HG02840 (cell line): Measurements from ENCODE around the gene DDX56.
"Not testable (repeated sequence)": the region's sequence is repeated elsewhere in the genome, so short reads cannot be mapped to it uniquely, and the experiment has no call there.

Experiments used
- ATAC-seq: cut with Tn5 transposase; IDR thresholded peaks from one replicate; pipeline ENCODE4 v1.9.1; 2021; ENCODE audit warnings: mild to moderate bottlenecking, moderate library complexity, moderate number of reproducible peaks; ENCODE audit not compliant: unreplicated experiment, low FRiP score

DDX56 gene

GRCh38 chr7:44564606-44565005, 9.1 kb downstream of the DDX56 start:
- ATAC-seq = no peak

GRCh38 chr7:44563171-44563679, 10.5 kb downstream of the DDX56 start:
- ATAC-seq = no peak

GRCh38 chr7:44562622-44562962, 11.1 kb downstream of the DDX56 start:
- ATAC-seq = not testable (repeated sequence)

GRCh38 chr7:44561962-44562621, 11.6 kb downstream of the DDX56 start:
- ATAC-seq = no peak

- no peak for ATAC-seq
Measured at GRCh38 chr7:44561481-44561880, 12.2 kb downstream of the DDX56 start.

DNA sequence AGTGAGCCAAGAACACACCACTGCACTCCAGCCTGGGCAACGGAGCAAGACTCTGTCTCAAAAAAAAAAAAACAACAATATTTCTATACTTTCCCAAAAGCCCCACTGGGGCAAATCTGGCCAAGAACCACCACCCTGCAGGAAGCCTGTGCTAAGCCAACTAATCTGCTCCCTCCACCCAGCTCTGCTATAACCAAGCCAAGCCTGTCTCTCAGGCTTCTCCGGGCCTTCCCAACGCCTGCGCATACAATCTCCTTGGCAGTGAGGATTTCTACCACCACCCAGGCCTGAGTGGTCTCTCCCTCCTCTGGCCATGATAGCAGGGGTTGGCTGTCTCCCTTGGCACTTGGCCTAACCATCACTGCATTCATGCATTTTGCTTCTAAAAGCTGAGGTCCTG, 14.2 kb downstream of the DDX56 start:
- no peak for ATAC-seq

DNA sequence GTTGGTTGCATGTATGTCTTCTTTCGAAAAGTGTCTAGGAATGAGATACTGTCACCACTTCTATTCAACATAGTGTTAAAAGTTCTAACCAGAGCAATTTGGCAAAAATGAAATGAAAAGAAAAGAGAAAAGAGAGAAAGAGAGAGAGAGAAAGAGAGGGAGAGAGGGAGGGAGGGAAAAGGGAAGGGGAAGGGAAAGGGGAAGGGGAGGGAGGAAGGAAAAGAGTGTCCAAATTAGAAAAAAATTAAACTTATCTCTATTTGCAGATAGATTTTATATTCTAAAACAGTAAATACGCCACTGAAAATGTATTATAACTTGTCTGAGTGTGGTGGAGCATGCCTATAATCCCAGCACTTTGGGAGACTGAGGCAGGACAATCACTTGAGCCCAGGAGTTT, 16.2 kb downstream of the DDX56 start:
- no peak for ATAC-seq

GRCh38 chr7:44555350-44555749, 18.4 kb downstream of the DDX56 start:
- no peak for ATAC-seq

- not testable (repeated sequence) for ATAC-seq
Measured at GRCh38 chr7:44552473-44553005, 21.2 kb downstream of the DDX56 start.

DNA sequence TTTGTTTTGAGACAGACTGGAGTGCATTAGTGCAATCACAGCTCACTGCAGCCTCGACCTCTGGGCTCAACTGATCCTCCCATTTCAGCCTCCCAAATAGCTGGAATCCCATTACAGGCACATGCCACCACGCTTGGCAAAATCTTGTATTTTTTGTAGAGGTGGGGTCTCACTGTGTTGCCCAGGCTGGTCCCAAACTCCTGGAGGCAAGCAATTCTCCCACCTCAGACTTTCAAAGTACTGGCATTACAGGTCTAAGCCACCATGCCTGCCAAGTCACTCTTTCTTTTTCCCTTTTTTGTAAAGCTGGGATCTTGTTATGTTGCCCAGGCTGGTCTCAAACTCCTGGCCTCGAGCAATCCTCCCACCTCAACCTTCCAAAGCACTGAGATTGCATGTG, 24.3 kb downstream of the DDX56 start:
- no peak for ATAC-seq

DNA sequence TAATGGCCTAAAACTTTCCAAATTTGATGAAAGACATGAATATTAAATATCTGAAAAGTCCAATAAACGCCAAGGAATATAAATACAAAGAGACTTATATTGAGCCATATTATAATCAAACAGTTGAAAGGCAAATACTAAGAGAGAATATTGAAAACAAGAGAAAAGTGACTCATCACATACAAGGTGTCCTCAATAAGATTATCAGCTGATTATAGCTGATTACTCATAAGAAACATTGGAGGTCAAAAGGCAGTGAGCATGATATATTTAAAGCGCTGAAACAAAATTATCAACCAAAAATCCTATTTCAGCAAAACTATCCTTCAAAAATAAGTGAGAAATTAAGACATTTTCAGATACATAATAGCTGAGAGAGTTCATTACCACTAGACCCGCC, 24.8 kb downstream of the DDX56 start:
- no peak for ATAC-seq

GRCh38 chr7:44547536-44548231, 26.0 kb downstream of the DDX56 start:
- no peak for ATAC-seq

GRCh38 chr7:44541876-44542610, 31.7 kb downstream of the DDX56 start:
- ATAC-seq = no peak

DNA sequence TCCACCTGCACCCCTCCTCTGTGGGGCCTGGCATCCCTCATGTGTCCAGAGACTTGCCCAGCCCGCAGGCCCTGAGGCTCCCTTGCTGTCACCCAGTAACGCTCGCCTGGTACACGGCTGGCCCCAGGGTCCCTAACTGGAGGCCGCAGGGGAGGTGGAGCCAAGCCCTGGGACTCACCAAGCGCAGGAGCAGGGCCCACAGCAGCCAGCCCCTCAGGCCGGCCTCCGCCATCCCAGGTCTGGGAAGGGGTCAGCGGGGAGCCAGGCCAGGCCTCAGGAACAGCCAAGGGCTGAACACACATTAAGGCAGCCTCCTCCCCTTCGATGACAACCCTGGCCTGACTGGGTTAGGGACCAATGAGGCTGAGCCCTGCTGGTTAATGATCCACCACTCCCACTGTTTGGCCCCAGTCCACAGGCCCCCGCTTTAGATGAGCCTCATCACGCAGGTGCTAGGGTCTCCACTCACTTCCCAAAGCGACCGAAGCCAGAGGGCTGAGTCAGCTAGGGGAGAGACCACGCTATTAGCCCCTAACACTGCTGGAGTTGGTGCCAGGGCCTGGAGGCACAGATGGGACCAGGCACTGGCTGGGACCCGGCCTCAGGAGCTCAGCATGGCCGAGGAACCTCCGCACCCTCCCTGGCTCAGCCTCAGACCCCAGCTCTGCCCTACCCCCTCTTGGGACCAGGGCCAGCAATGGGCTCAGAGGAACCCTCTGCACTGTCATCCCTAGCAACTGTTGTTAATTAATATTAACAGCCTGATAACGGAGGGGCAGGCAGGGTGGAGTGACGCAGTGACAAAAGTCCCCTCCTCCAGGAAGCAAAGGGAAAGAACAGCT, 32.5 kb downstream of the DDX56 start, which contains the start of gene NPC1L1:
Gene NPC1L1, minus strand, starts transcription at position 303 of the 842 bp plus-strand sequence. Its CDS starts 71 bp downstream, at position 232.
- no peak for ATAC-seq

DNA sequence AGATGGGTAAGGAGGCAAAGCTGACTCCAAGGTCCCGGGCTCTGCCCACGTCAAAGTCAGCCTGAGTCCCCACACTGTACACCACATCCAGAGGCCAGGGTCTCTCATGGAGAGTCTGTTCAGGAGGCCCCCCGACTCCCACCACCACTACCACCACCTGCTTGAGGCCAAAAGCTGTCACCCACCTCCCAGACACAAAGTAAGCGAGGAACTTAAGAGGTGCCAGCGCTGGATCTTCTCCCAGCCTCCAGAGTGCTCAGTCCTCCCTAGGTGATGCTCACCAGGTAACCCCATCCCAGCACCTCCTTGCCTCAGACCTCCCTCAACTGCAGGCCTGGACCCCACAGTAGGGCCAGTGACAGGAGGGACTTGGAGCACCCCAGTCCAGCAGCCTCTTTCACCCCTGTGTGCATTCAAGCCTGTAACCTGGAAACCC, 33.1 kb downstream of the DDX56 start:
- no peak for ATAC-seq

DNA sequence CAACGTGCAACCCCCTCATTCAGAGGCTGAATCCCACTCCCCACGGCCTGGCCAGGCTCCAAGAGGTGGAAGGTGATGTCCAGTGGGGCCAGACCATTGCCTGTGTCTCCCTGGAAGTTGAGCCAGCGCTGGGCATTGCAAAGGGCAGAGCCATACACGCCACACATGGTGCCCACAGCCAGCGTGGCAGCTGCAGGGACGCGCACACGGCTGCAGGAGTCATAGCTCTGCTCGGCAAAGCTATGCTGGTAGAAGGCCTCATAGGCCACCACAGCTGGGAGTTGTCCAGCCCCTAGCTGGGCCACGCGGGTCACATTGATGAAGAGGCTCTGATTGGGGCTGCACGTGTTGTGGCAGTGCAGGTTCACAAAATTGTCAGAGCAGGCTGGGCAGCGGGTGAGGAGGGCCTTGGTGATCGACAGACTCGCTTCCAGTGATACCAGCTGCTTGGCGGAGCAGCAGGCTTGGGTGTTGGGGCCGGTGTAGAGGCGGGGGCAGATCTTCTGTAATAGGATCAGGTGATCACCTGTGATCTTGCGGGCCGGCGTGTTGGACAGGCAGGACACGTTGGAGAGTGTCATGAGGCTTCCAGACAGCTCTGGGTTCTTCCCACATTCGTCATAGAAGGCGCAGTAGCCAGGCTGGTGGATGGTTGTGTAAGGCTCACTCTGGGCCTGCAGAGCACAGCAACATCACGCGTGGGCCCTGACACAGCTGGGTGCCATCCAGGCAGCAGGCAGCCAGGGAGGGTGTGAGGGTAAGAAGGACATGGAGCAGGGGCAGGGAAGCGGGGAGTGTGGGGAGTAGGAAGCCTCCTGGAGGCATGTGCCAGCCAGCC, 33.8 kb downstream of the DDX56 start:
- ATAC-seq = no peak

DNA sequence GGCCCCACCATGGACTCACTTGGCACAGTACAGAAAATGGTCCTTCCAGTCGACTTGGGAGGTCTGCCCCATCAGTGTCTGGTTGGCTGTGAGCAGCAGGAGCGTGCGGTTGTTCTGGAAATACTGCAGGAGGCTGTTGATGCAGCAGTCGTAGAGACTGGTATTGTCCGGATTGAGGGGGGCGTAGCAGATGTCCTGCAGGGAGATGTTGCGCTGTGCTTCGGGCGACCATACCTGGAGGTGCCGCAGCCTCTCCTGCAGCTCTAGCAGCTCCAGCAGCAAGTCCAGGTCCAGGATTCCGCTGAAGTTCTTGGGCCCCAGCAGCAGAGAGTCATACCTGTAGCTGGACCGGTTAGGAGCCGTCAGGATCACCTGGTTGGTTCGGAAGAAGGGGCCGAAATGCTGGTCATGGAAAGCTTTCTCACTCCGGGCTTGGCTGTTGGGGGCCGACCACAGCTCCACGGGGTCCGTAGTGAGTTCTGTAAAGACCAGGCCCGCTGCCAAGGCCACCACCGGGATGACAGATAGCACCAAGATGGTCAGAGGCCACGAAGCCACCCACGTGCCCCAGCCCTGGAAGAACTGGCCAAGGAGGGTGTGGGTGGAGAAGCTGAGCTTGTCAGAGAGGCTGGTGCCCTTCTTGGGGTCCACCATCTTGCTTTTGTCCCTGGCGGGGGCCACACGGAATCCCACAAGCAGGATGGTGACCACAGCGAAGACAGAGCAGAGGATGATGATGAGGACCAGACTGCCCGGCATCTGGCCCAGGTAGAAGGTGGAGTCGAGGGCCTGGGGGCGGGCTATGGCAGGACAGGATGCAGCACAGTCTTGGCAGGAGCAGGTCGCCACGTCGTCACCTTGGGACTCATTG, 34.7 kb downstream of the DDX56 start:
- no peak for ATAC-seq

GRCh38 chr7:44538093-44538797, 35.5 kb downstream of the DDX56 start:
- ATAC-seq = no peak
